ENCODE measurements around the gene AGMAT.

The AGMAT gene

GRCh38 chr1:15558516-15558915 is 26.3 kb downstream of the AGMAT start:
- no peak for DNase-seq

GRCh38 chr1:15557594-15557993 is 27.3 kb downstream of the AGMAT start:
- no peak for DNase-seq

- DNase-seq: no peak
These were observed 27.8 kb downstream of the AGMAT start for GRCh38 chr1:15557008-15557407.

GRCh38 chr1:15550573-15550972 is 34.3 kb downstream of the AGMAT start:
- DNase-seq: no peak

- DNase-seq: no peak
These were observed 38.2 kb downstream of the AGMAT start for GRCh38 chr1:15546641-15547040.

GRCh38 chr1:15543589-15544568 is 41.0 kb downstream of the AGMAT start:
- DNase-seq: no peak

- DNase-seq: no peak
These were observed 41.6 kb downstream of the AGMAT start for GRCh38 chr1:15543251-15543588.

GRCh38 chr1:15542388-15543250 is 42.2 kb downstream of the AGMAT start:
- no peak for DNase-seq

- no peak for DNase-seq
These were observed 43.5 kb downstream of the AGMAT start for GRCh38 chr1:15541231-15541792.

GRCh38 chr1:15540186-15540585 is 44.7 kb downstream of the AGMAT start:
- no peak for DNase-seq

GRCh38 chr1:15538771-15539170 is 46.1 kb downstream of the AGMAT start:
- DNase-seq: no peak

GRCh38 chr1:15531682-15532081 is 53.2 kb downstream of the AGMAT start:
- DNase-seq: peak in 1 of 2 donors; percentile 31

- no peak for DNase-seq
These were observed 53.8 kb downstream of the AGMAT start for GRCh38 chr1:15531003-15531402.

GRCh38 chr1:15526490-15527339 is 58.1 kb downstream of the AGMAT start, which contains the start of gene DNAJC16:
TSS of gene DNAJC16 (plus strand) at chr1:15526848. CDS start at chr1:15529106, 2,258 bp downstream.
- DNase-seq: peak; percentile 100

- DNase-seq: no peak
These were observed 58.8 kb downstream of the AGMAT start for GRCh38 chr1:15526021-15526489.

GRCh38 chr1:15525050-15526020 is 59.5 kb downstream of the AGMAT start:
- no peak for DNase-seq

- DNase-seq: peak; percentile 98 to 99
These were observed 60.4 kb downstream of the AGMAT start for GRCh38 chr1:15524283-15525049.

- no peak for DNase-seq
These were observed 60.9 kb downstream of the AGMAT start, which contains the start of gene CASP9 for GRCh38 chr1:15524021-15524282. TSS of gene CASP9 (minus strand) at chr1:15524215. CDS start at chr1:15524200, 15 bp downstream.

- peak; percentile 25 to 64 for DNase-seq
These were observed 61.5 kb downstream of the AGMAT start for GRCh38 chr1:15523104-15524020.
